ENCODE data around the gene NUP50.

NUP50 gene

DNA sequence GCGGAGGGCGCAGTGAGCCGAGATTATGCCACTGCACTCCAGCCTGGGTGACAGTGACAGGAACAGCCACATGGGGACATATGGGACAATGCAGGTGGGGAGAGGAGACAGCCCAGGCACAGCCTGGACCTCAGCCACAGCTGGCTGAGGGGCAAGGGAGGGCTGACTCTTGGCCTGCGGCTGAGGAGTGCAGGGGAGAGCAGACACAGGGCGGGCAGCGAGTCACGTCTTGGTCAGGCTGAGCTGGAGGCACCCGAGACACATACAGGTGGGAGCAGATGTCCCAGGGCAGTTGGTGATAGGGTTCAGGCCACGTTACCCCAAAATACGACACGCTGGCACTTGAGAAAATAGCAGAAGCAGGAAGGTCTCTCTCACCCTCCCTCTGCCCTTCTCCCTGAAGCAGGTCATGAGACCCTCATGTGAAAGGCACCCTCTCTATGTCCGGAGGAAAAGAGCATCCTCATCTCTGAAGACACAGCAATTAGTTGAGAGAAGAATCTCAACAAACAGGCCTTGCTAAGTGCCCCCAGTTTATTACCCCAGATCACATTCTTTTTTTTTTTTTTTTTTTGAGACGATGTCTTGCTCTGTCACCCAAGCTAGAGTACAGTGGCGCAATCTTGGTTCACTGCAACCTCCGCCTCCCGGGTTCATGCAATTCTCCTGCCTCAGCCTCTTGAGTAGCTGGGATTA, 66.4 kb downstream of the NUP50 start:
- peak; percentile 80 to 81 for DNase-seq

DNA sequence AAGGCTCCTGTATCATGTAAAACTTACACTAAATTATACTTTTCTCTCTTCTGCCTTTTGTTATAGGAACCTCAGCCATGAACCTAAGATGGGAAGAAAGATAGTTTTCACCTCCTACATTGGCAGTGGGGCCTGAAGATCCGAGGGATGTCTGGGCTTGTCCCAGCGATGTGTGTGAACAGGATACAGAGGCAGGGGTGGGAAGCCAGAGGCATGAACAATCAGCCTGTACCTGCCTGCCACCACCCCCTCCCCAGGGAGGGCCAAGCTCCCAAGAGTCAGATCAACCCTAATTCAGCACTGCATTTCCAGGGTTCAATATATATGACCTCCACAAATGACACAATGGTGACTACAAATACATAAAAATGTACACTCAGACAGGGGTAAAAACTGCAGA, 67.6 kb downstream of the NUP50 start:
- no peak for DNase-seq

DNA sequence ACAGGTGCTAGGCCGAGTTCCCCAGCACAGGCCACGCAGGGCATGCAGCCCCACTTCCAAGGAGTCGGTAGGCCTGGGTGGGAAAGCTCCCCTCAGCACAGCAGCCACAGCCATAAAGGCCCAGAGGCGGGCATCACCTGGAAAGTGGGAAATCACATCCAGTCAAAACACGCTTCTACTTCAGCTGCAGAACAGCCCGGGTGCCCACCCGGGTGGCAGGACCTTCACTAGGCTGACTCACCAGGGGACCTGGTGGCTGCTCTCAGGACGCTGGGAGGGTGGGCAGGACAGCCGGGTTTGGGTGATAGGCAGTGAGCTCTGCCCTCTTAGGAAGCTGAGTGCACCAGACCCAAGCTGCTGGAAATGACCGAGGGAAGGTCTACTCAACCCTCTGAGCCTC, 69.7 kb downstream of the NUP50 start:
- no peak for DNase-seq

DNA sequence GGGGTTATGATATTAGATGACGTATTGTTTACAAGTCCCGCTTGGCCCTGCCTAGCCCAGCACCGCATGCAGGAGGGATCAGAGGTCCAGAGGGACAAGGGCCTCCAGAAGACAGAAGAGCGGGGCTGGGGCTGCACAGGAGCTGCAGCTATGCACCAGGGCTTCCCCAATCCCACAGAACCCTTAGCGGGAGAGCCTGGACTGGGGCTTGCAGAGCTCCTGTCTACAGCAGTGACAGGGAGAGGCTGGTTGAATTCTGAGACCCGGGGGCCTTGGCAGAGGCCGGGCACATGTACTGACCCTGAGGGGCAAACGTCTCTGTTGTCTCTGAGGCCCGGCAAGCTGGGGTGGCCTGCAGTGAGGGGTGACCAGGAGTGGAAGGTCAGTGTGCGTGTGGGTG, 70.1 kb downstream of the NUP50 start:
- DNase-seq, result no peak

DNA sequence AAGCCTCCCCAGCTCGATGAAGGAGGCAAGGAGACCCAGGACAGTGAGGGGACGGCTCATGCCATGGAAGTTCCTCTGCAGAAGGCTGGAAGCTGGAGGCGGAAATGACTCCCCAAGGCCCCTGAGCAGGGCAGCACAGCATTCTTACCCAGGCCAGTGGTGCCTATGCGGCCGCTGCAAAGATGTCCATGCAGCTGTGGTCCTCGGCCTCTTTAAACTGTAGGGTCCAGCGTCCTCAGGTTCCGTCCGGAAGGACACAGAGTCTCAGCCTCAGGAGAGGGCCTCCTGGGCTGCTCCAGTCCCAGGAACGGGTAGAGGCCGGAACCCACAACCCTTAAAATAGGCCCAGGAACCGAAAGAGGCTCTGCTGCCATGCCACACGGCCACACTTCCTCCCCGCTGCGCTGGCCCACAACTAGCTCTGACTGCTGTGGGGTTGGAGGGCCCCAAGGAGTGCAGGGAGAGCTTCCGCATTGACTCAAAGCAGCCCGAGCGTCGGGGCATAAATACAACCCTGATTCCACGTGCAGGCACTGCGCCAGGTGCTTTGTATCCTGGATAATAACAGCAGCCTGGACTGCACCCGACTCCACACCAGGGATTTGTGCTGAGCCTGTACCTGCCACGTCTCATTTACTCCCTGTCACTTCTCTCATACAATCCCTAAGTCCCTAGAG, 71.5 kb downstream of the NUP50 start:
- DNase-seq, result peak; percentile 65 to 85

DNA sequence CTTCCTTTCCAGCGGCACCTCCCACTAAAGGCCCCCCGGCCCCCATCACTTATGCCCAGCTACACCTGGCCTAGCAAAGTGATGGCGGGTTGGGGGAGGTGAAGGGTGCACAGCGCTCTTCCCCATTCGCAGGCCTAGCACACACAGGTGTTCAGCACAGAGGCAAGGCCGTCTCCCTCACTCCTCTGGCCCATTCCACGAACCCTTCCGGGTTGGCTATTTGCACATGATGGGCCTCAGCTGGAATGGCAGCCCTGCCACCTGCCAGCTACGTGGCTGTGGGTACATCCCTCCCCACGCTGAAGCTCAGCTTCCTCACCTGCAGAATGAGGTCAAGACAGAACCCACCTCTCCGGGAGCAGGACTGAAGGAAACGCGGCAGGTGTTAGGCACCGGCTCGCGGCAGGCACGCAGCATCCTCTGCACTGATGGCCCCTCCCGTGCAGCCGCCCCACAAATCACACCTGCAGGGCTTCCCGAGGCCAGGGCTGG, 72.2 kb downstream of the NUP50 start:
- no peak for DNase-seq

DNA sequence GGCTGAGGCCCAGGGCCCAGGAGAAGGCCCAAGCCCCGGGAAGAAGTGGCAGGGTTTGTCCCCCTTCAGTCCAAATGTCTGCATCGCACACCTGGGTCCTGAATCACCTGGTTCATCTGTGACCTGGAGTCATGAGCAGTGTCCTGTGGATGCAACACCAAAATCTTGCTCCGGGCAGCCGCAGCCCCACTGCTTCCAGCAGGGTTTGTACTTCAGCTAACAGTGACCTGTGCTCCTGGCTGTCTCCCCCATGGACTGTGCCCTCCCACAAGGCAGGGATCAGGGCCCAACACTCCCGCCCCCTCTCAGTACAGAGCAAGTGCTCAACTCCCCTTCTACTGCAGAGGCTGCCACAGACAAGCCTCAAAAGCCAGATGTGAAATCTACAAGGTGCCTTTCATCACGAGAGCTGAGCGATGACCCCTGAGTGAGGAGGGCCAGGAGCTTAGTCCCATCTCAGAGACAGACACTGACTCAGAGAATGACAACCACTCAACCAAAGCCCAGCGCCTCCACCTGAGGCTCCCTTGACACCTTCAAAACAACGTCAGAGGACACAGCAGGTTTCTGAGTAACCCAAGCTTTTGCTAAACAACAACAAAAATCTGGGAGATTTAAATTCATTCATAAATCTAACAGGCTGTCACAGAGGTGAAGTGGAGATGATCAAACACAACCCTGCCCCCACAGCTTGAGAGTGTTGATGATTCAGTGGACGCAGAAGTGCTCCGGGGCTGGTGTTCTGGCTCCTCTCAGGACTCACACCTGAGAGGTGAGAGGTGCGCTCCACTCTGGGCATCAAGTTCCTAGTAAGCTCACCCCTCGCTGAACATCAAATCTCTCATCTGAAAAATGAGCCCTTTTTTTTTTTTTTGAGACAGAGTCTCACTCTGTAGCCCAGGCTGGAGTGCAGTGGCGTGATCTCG, 73.6 kb downstream of the NUP50 start:
- no peak for DNase-seq

Data from inflammatory macrophage (primary cell).